MG63 (cell line): Measurements from ENCODE around the gene HOXA5. TPM values are rescaled to one million over a fixed set of nuclear protein-coding genes. Genes with fewer than 3 reads are reported as not detected.

ENCODE experiments used
- DNase-seq: peaks from one replicate; pipeline ENCODE4 v3.0.0-alpha.2; 2020
- H3K27me3 ChIP-seq: fragments of 250-450 bp; sonication (Bioruptor Pico); 2 replicates; pipeline ENCODE4 v1.5.1; 2020; ENCODE audit warnings: mild to moderate bottlenecking, moderate library complexity
- H3K36me3 ChIP-seq: fragments of 250-450 bp; sonication (Bioruptor Pico); 2 replicates; pipeline ENCODE4 v1.5.1; 2020; ENCODE audit warnings: mild to moderate bottlenecking, moderate library complexity
- H3K4me3 ChIP-seq: fragments of 250-450 bp; sonication (Bioruptor Pico); 2 replicates; pipeline ENCODE4 v1.5.1; 2020; ENCODE audit warnings: mild to moderate bottlenecking, moderate library complexity
- H3K9me3 ChIP-seq: fragments of 250-450 bp; sonication (Bioruptor Pico); 2 replicates; pipeline ENCODE4 v1.5.1; 2020; ENCODE audit warnings: mild to moderate bottlenecking, moderate library complexity
- total RNA-seq: library from RNA; depleted of rRNA; stranded (reverse); fragments of >200 nt; shearing (Covaris generic); gene quantifications from 2 replicates; pipeline ENCODE4 v1.2.3, GENCODE V29; 2014; ENCODE audit warnings: low replicate concordance

HOXA5 gene
- total RNA-seq, 1 experiment from 2014 or later = 1.7 TPM

- no peaks in the 10 kb centered on the region for H3K27me3 ChIP-seq
- H3K4me3 ChIP-seq = peak within 1 kb of the TSS; percentile 62
- H3K36me3 ChIP-seq = peaks cover 51% of the 10 kb centered on the region
- no peaks in the 10 kb centered on the region for H3K9me3 ChIP-seq
- peak; percentile 95 for DNase-seq
These were observed 21.9 kb upstream of the HOXA5 start, which contains the start of gene HOXA9 for GRCh38 chr7:27165089-27165995. Gene HOXA9, minus strand, starts transcription at chr7:27165537. Its CDS starts 80 bp downstream, at chr7:27165457.

DNA sequence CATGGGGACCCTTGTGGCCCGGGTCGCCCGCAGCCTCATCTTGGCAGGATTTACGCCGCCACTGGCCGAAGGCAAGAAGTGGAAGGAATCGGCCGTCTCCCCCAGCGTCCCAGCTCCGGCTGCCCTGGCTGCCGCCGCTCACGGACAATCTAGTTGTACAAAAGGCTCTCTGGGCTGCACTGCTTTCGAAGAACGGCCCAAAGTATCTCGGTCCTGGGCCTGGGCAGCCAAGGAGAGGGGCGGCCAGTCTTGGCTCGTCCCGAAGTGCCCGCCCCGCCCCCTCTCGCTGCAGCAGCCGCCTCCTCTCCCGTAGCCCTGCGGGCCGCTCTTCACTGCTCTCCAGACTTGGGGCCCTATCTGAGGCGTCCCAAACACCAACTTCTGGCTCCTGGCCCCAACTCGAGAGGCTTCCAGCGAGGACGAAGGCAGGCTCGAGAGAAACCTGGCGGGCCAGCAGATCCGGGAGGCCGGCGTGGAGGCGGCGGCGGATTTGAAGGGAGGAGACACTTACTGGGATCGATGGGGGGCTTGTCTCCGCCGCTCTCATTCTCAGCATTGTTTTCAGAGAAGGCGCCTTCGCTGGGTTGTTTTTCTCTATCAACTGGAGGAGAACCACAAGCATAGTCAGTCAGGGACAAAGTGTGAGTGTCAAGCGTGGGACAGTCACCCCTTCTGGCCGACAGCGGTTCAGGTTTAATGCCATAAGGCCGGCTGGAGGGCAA lies 21.0 kb upstream of the HOXA5 start:
- H3K9me3 ChIP-seq = no peaks in the 10 kb centered on the region

DNA sequence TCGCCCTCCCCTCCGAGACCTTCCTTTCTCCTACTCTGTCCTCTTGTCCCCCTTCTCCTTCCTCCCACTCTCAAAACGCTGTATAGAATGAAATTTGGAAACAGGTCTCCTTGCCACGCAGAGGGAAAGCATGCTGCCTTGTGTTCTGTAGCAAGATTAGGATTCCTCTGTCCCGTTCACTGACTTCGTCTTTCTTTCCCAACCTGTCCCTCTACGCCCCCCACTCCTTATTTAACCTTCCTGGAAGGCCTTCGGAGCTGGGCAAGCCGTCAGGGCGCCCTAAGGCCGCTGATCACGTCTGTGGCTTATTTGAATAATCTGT lies 20.5 kb upstream of the HOXA5 start:
- no peak for DNase-seq
- Histone ChIP-seq H3K4me3 (peak overlapping the region; percentile 62), H3K9me3 (no peaks in the 10 kb centered on the region), H3K27me3 (no peaks in the 10 kb centered on the region), H3K36me3 (peaks cover 48% of the 10 kb centered on the region)

More for the DNA sequence above, 21.0 kb upstream of the HOXA5 start:
- H3K36me3 ChIP-seq = peaks cover 50% of the 10 kb centered on the region
- peak; percentile 56 for DNase-seq
- H3K27me3 ChIP-seq = no peaks in the 10 kb centered on the region
- H3K4me3 ChIP-seq = peak overlapping the region; percentile 62

DNA sequence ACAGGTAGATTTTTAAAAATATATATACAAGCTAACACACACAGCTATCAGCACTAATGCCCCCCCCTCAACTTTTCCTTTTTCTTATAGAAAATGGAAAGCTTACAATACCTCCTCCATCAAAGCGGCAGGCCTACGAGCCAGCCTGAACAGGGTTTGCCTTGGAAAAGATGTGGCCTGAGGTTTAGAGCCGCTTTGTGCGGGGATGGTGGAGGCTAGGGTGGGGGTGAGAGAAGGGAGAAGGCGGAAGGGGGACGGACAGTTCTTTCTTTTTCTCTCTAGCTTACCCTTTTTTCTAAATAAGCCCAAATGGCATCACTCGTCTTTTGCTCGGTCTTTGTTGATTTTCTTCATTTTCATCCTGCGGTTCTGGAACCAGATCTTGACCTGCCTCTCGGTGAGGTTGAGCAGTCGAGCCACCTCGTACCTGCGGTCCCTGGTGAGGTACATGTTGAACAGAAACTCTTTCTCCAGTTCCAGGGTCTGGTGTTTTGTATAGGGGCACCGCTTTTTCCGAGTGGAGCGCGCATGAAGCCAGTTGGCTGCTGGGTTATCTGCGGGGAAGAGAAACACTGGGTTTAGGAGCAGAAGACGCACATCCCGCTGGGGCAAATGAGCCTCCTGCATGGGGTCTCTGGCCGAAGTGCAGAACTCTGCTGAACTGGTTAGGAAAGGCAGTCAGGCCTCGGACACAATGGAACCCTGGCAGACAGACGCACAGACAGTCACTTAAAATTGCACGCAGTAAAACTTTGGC lies 20.0 kb upstream of the HOXA5 start:
- peaks cover 44% of the 10 kb centered on the region for H3K36me3 ChIP-seq
- H3K27me3 ChIP-seq = no peaks in the 10 kb centered on the region
- no peaks in the 10 kb centered on the region for H3K9me3 ChIP-seq
- DNase-seq = no peak
- peak overlapping the region; percentile 62 for H3K4me3 ChIP-seq

DNA sequence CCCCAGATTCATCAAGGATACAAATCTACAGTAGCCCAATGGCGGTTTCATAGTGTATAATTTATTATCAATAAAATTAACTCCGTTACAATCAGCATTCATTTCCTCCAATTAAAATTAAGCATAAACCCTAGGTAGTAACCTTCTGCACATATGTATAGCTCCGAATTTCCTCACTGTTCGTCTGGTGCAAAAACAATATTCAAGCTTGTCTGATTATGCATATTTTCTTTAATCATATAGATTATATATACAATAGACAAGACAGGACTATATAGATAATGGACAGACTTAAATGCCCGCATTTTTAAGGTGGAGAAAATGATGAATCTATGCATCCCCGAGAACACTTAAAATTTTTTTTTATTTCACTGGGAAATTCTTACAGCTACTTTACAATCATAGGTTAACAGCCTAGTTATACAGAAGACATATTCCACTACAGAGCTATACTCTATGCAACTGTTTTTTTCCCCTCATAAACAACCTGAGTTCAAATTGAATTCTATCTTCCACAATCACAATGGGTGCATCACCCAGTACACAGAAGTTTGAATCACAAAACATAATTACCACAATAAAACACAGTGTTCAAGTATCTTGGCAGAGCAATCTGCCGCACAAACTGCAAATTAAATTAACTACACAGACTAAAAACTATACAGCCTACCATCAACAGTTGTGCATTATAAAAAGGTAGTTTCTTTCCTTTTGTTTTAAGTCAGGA lies 19.2 kb upstream of the HOXA5 start:
- DNase-seq = no peak
- Histone ChIP-seq H3K27me3 (no peaks in the 10 kb centered on the region), H3K9me3 (no peaks in the 10 kb centered on the region), H3K4me3 (peak overlapping the region; percentile 62), H3K36me3 (peaks cover 43% of the 10 kb centered on the region)

DNA sequence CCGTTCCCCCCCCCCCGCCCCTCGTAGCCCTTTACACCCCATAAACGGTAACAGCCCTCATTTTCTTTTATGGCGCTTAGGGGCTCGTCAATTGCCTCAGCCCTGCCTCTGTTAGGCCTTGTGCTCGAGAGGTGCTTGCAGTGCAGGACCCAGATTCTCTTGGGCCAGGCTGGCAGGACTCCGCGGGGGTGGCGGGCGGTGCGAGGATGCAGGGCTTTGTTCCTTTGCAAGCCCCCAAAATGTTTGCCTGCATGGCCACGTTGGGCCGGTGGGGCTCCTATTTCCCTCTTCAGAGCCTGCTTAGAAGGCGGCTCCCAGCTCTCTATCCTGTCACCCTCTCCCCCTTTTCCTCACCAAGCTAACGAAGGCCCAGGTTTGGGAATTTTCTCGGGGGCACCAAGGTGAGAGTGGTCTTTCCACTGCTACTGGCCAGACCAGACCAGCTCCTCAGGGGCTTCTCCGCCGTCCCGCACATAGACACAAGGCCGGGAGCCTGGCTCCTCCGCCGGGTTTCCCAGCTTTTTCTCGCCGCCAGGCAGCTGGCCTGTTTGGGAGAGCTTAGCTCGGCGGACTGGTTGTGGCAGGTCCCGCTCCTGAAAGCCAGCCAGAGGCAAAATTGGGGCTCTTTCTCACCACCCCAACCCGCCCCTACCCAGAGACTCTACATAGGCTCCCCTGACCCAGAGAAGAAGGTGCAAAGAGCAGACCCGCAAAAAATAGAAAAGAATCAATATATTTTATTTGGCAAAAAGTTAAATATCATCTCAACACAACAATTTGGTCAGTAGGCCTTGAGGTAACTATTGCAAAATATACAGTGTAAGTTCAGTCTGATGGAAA lies 18.5 kb upstream of the HOXA5 start:
- H3K27me3 ChIP-seq = no peaks in the 10 kb centered on the region
- H3K4me3 ChIP-seq = peak overlapping the region; percentile 62
- peaks cover 38% of the 10 kb centered on the region for H3K36me3 ChIP-seq
- H3K9me3 ChIP-seq = no peaks in the 10 kb centered on the region
- no peak for DNase-seq

GRCh38 chr7:27161214-27161720 lies 17.8 kb upstream of the HOXA5 start:
- H3K9me3 ChIP-seq = no peaks in the 10 kb centered on the region
- peaks cover 34% of the 10 kb centered on the region for H3K36me3 ChIP-seq
- no peaks in the 10 kb centered on the region for H3K27me3 ChIP-seq
- DNase-seq = peak; percentile 39
- peak overlapping the region; percentile 46 for H3K4me3 ChIP-seq

DNA sequence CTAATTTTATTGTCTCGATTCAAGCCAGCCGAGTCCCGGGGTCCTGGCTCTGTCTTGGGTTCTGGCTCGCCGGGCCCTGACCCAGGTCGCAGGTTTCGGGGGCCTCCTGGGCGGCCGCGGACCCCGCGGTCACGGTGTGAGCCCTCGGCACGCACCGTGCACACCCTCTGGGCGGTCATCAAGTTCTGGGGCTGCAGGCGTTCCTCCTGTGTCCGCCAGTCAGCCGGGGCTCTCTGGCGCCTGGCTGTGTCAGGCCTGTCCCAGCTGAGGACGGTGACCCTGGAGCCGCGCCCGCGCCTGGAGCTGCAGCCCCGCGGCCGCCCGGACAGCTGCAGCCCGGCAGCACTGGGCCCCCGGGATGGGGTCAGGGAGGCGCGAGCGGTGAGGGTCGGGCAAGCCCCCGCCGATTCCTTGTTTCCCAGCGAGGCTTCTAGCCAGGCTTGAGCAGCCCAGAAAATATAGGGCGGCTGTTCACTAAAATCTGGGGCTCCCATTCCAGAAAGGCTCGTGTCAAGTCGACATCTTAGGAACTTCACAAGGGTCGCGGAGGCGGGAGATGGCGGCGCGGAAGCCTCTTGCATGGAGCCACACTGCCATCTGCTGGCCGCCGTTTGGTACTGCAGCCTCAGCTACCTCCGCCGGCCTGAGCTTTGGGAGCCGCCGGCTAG lies 17.2 kb upstream of the HOXA5 start:
- Histone ChIP-seq H3K4me3 (peak overlapping the region; percentile 46), H3K36me3 (peaks cover 34% of the 10 kb centered on the region), H3K9me3 (no peaks in the 10 kb centered on the region), H3K27me3 (no peaks in the 10 kb centered on the region)
- peak; percentile 76 for DNase-seq

GRCh38 chr7:27160145-27160545 lies 16.7 kb upstream of the HOXA5 start:
- Histone ChIP-seq H3K4me3 (peak overlapping the region; percentile 46; the same call in 1 of the 2 replicates), H3K9me3 (no peaks in the 10 kb centered on the region), H3K36me3 (peaks cover 33% of the 10 kb centered on the region), H3K27me3 (no peaks in the 10 kb centered on the region)
- no peak for DNase-seq

- no peak for DNase-seq
- H3K4me3 ChIP-seq = no peak overlapping the region
- no peaks in the 10 kb centered on the region for H3K9me3 ChIP-seq
- peaks cover 26% of the 10 kb centered on the region for H3K36me3 ChIP-seq
- no peaks in the 10 kb centered on the region for H3K27me3 ChIP-seq
These were observed 16.0 kb upstream of the HOXA5 start for GRCh38 chr7:27159266-27160144.

DNA sequence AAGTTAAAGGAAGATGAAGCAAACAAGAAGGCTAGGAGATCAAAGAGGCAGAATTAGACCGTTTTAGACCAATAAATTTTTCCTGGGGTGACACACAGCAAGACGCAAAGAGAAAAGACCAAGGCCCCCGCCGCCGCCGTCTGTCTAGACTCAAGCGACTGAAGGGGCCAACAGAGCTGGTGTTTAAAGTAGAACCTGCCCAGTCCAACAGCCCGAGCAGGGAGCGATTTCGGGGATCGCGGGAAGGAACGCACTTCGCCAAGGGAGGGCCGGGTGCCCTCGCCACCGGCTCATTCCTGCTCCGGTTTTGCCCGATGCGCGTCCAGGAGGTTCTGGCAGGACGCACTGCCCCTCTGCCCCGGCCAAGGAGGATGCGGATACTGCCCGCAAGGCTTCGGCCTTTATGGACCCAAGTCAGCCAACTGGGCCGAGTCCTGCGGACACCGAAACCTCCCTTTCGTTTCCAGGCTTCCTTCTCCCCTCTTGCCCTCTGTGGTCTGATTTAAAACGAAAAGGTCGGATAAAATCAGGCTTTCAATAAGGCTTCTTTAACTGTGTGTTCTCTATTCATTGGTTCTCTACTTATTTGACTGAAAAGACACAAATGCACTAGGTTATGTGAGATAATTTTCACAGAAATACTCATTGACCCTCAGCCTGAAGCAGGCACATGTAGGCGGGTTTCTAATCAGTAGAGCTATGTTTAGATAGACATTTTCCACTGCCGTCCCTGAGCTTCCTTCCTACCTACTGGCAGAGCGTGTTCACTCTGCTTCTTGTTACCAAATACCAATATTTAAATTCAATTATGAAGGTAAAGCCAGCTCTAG lies 15.2 kb upstream of the HOXA5 start:
- Histone ChIP-seq H3K27me3 (no peaks in the 10 kb centered on the region), H3K9me3 (no peaks in the 10 kb centered on the region), H3K36me3 (peaks cover 18% of the 10 kb centered on the region)

GRCh38 chr7:27157702-27158431 lies 14.4 kb upstream of the HOXA5 start:
- H3K36me3 ChIP-seq = peaks cover 10% of the 10 kb centered on the region
- H3K4me3 ChIP-seq = no peak overlapping the region
- H3K9me3 ChIP-seq = no peaks in the 10 kb centered on the region
- H3K27me3 ChIP-seq = no peaks in the 10 kb centered on the region
- DNase-seq = no peak

More for the DNA sequence above, 15.2 kb upstream of the HOXA5 start:
- H3K4me3 ChIP-seq = no peak overlapping the region
- DNase-seq = no peak
